Fibroblast of lung (primary cell): Measurements from ENCODE around the gene ITLN1.

Experiments
- CTCF ChIP-seq, 2 donors: IDR thresholded peaks in 1 of 2; conservative IDR thresholded peaks in 1 of 2; 1 replicate in 1 of 2; 2 replicates in 1 of 2; pipeline ENCODE4 v1.5.1; 2011 to 2012; ENCODE audit warnings: low read length in 2 of 2, control low read depth in 1 of 2, inconsistent platforms in 1 of 2, low read depth in 1 of 2, mild to moderate bottlenecking in 1 of 2
- EZH2 ChIP-seq: IDR thresholded peaks from 2 replicates; pipeline ENCODE4 v1.5.1; 2012; ENCODE audit warnings: low read length, control low read depth, mild to moderate bottlenecking; ENCODE audit errors: missing control alignments

- no peak for TF ChIP-seq CTCF (conservative IDR thresholded peaks at IDR 0.05 in 1 of 2, IDR thresholded peaks at IDR 0.05 in 1 of 2; ENCODE audit: low read depth in 1 of 2, low read length in 2 of 2)
- no peak for TF ChIP-seq EZH2
These were observed 57.6 kb downstream of the ITLN1 start for GRCh38 chr1:160827418-160827817.
